ENCODE measurements around the gene RNF123.

RNF123 gene

DNA sequence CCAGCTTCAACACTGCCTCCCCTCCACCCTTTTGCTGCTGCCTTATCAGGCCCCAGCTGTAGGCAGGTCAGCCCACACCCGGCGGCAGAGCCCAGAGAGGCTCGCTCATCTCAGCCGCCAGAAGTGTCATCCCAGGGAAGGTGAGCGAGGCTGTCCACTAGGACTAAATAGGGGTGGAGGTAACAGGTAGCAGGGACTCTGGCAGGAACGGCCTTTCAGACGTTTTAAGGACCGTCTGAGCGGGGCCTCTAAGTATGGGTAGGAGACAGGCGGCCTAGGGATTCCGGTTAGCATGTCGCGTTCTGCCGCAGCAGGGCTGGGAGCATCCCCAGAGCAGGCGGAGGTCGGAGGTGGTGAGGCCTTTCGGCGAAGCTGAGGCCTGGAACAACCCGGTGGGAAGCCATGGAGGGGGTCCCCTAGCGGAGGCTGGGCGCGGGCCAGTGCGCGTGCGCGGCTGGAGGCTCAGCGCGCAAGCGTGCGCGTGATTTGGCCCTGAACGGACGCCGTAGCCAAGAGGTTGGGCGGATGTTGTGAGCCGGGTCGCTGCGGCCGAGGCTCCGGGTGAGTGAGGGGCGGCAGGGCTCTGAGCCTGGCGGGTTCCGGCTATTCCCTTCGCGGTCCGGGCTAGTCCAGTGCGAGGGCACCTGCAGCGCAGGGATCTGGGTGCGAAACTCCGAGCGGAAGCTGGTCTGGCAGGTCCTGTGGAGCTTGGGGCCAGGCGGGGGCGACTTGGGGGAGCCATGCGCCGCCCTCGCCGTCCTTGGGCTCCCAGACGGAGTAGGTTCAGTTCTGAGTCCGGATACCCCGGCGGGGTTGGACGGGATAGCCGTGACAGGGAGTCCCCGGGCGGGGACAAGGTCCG lies at the start of gene RNF123, which contains the start of gene MST1:
RNF123 (plus strand) TSS at position 512 of the 862 bp plus-strand sequence. CDS start 1,609 bp downstream, outside the sequence.
MST1 (minus strand) TSS at position 429 of the 862 bp plus-strand sequence. CDS start 783 bp downstream, outside the sequence.
- DNase-seq = no peak

DNA sequence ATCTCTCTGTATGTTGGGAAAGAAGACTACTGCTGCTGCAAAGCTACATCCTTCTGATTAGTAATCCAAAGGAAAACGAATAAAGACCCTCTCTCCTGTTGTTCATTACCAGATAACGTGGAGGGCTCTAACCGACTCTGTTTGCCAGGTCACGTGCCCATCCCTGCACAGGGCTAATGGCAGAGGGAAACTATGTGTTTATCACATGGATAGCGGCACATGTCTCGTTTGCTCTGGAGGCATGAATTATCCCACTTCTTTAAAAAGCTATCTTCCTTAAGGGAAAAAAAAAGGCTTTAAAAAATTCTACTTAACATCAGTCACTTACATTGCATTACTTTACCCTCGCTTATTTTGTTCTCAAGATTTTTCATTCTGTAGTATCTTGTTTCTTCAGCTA lies 48.1 kb upstream of the RNF123 start:
- DNase-seq = no peak

DNA sequence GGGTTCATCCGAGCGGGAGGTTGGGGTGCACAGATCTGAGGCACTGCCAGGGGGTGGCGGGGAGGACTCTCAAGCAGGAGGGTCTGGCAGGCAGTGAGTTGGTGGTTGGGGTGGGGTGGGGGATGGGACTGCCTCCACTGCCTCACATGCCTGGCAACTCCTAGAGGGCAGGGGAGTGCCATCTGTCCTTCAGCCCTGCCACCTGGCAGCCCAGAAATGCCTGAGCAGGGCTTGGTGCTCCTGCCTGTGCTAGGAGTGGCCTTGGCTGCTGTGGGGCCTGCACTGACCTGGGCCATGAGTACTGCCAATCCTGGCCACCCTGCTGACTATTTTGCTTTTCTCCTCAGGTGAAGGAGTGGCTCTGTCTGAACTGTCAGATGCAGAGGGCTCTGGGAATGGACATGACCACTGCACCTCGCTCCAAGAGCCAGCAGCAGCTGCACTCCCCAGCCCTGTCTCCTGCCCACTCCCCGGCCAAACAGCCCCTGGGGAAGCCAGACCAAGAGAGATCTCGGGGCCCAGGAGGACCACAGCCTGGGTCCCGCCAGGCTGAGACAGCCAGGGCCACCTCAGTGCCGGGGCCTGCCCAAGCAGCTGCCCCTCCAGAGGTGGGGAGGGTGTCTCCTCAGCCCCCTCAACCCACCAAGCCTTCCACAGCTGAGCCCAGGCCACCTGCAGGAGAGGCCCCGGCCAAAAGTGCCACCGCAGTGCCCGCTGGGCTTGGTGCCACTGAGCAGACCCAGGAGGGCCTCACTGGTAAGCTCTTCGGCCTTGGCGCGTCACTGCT lies 47.2 kb upstream of the RNF123 start:
- no peak for DNase-seq

DNA sequence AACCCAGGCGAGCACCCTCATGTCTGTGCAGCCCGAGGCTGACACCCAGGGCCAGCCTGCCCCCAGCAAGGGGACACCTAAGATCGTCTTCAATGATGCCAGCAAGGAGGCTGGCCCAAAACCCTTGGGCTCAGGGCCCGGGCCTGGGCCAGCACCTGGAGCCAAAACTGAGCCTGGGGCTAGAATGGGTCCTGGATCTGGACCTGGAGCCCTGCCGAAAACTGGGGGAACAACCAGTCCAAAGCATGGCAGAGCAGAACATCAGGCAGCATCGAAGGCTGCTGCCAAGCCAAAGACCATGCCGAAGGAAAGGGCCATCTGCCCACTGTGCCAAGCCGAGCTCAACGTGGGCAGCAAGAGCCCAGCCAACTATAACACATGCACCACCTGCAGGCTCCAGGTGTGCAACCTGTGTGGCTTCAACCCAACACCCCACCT lies 46.6 kb upstream of the RNF123 start:
- no peak for DNase-seq

DNA sequence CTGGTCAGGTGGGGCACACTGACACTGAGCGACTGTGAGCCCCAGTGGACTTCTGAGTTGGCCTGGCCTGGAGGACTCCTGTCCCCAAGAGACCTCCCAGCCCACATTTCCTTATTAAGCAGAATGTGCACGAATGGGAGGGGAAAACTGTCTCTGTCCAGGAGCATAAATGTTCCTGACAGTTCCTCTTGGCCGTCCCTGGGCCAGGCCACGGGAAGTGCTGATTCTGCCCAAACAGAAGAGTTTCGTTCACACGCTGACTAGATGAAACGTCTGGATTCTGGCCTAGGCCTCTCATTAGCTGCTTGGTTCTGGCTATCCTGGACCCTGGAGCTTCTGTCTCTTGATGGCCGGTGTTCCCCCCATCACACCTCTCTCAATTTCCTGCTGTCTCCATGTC lies 44.7 kb upstream of the RNF123 start:
- no peak for DNase-seq

DNA sequence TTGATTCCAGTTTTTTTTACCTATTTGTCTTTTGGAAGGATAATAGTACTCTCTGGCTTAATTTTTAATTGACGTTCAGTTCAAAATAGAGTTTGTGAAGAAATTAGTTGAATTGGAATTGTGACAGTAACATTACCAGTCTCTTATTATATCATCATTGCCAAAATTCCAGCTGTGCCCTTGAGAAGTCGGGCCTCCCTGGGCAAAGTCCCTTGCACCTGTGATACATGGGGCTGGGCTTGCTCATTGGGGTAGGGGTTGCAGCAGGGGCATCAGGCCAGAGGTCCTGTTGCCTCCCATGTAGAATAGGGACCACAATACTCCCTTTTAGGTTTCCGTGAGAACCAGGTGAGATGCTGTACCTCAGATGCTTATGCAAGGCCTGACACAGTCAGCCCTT lies 43.1 kb upstream of the RNF123 start:
- DNase-seq = no peak

DNA sequence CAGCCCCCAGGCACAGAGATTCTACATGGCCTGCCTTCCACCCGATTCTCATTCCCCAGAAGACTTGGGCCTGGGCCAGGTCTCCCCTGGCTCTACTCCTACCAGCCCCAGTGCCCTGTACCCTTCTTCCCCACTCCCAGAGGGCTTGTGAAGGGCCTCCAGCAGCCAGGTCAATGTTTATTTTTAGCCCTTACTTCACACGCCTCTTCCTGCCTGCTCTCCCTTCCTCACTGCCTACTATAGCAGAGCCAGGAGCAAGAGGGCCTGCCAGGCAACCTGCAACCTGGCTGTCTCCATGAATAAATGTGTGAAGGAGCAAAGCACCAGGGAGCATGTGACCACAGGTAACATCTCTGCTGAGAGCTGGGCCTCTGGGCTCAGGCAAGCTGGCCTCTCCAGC lies 41.6 kb upstream of the RNF123 start:
- DNase-seq = no peak

DNA sequence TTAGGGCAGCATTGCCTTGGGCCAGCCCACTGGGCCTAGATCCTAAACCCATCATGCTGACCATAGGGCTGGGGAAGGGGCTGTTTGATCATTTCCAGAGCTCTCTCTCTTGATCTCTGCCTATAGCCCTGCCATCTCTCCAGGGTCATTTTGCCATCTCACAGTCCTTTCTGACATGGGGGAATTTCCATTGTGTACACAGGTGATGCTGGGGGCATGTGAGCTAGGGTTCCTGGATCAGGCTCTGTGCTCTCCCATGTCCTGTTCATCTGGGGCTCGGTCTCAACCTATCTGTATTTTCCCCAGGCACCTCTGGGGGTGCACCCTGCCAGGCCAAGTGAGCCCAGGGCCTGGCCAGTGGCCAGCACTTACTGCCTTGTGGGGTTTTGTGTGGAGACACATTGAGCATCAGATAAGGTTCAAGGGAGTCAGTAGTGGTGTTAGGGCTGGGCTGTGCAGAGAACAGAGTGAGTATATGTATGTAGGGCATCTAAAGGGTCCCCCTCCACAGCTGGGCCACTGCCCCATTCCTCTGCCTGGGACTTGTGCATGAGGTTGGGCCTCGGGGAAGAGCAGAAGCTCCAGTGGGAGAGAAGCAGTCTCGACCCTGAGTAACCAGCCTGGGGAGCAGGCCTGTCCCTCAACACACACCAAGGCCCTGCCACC lies 40.9 kb upstream of the RNF123 start:
- DNase-seq = no peak

DNA sequence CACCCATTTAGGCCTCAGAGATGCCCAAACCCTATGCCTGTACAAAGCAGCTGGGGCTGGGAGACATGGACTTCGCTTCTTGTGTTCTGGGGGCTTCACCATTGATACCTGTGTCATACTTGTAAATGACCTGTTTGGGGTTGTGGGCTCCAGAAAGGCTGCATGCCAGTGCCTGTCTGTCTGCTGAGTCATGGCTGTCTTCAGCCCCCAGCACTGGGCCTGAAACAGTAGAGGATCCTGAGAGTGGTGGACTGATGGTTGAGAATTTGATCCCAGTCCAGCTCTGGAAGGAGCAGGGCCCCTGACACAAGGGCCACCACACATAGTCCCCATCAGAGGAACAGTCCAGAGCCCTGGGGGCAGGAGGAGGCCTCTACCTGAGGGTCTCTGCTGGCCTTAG lies 39.8 kb upstream of the RNF123 start:
- DNase-seq = no peak

DNA sequence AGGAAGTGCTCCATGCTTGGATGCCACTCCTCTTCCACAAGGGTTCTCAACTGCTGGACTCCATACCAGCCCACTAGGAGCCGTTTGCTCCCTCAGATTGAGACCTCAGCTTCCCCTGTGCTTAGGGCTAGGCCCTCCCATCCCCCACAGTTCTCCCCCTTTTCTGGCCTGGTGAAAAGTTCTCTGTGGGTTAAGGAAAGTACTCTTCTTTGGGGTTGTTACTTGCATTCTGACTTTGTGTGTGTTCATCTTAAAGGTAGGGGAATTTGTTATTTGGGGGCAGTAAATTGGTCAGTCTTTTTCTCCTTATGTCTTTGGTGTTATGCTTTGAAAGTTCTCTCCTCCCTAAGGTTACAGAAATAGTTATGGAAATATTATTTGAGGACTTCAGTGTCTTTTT lies 39.2 kb upstream of the RNF123 start:
- DNase-seq = no peak

DNA sequence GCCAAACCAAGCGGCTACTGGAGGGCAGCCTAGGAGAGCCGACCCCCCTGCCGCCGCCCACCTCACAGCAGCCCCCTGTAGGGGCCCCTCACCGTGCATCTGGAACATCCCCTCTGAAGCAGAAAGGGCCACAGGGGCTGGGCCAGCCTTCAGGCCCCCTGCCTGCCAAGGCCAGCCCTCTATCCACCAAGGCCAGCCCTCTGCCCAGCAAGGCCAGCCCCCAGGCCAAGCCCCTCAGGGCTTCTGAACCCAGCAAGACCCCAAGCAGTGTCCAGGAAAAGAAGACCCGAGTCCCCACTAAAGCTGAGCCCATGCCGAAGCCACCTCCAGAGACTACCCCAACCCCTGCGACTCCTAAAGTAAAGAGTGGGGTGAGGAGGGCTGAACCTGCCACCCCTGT lies 38.7 kb upstream of the RNF123 start:
- no peak for DNase-seq

DNA sequence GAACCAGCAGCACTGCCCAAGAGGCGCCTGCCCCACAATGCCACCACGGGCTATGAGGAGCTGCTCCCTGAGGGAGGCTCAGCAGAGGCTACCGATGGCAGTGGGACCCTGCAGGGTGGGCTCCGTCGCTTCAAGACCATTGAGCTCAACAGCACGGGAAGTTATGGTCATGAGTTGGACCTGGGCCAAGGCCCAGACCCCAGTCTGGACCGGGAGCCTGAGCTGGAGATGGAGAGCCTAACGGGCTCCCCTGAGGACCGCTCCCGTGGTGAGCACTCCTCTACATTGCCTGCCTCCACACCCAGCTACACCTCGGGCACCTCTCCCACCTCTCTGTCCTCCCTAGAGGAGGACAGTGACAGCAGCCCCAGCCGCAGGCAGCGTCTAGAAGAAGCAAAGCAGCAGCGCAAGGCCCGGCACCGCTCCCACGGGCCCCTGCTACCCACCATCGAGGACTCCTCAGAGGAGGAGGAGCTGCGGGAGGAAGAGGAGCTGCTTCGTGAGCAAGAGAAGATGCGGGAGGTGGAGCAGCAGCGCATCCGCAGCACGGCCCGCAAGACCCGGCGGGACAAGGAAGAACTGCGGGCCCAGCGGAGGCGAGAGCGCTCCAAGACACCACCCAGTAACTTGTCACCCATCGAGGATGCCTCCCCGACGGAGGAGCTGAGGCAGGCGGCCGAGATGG lies 37.0 kb upstream of the RNF123 start:
- DNase-seq = no peak

DNA sequence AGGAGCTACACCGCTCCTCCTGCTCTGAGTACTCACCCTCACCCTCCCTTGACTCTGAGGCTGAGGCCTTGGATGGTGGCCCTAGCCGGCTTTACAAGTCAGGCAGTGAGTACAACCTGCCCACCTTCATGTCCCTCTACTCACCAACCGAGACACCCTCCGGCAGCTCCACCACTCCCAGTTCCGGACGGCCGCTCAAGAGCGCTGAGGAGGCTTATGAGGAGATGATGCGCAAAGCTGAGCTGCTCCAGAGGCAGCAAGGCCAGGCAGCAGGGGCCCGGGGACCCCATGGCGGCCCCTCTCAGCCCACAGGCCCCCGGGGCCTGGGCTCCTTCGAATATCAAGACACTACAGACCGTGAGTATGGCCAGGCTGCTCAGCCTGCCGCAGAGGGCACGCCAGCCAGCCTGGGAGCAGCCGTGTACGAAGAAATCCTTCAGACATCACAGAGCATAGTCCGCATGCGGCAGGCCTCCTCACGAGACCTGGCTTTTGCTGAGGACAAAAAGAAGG lies 36.4 kb upstream of the RNF123 start:
- DNase-seq = no peak

DNA sequence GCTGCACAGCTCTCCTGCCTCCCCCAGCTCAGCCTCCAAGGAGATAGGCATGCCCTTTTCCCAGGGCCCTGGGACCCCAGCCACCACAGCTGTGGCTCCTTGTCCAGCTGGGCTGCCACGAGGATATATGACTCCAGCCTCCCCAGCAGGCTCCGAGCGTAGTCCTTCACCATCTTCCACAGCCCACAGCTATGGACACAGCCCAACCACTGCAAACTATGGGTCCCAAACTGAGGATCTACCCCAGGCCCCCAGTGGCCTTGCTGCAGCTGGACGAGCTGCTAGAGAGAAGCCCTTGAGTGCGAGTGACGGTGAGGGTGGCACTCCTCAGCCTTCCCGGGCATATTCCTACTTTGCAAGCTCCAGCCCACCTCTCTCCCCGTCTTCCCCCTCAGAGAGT lies 35.7 kb upstream of the RNF123 start:
- DNase-seq = no peak

DNA sequence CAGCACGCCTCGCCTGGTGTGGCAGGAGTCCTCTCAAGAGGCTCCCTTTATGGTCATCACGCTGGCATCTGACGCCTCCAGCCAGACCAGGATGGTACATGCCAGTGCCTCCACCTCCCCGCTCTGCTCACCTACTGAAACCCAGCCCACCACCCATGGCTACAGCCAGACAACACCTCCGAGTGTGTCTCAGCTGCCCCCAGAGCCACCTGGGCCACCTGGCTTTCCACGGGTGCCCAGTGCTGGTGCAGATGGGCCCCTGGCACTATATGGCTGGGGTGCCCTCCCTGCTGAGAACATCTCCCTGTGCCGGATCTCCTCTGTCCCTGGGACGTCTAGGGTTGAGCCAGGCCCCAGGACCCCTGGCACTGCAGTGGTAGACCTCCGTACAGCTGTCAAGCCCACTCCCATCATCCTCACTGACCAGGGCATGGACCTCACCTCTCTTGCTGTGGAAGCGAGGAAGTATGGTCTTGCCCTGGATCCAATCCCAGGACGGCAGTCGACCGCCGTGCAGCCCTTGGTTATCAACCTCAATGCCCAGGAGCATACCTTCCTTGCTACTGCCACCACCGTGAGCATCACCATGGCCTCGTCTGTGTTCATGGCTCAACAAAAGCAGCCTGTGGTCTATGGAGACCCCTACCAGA lies 35.1 kb upstream of the RNF123 start:
- no peak for DNase-seq

DNA sequence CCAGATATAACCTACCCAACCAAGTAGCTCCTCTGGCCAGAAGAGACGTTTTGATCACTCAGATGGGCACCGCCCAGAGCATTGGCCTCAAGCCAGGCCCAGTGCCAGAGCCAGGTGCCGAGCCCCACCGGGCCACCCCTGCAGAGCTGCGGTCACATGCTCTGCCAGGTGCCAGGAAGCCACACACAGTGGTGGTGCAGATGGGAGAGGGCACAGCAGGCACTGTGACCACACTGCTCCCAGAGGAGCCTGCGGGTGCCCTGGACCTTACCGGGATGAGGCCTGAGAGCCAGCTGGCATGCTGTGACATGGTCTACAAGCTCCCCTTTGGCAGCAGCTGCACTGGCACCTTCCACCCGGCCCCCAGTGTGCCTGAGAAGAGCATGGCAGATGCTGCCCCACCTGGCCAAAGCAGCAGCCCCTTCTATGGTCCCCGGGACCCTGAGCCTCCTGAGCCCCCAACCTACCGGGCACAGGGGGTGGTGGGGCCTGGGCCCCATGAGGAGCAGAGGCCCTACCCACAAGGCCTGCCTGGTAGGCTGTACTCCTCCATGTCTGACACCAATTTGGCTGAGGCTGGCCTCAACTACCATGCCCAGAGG lies 34.3 kb upstream of the RNF123 start:
- DNase-seq = no peak

DNA sequence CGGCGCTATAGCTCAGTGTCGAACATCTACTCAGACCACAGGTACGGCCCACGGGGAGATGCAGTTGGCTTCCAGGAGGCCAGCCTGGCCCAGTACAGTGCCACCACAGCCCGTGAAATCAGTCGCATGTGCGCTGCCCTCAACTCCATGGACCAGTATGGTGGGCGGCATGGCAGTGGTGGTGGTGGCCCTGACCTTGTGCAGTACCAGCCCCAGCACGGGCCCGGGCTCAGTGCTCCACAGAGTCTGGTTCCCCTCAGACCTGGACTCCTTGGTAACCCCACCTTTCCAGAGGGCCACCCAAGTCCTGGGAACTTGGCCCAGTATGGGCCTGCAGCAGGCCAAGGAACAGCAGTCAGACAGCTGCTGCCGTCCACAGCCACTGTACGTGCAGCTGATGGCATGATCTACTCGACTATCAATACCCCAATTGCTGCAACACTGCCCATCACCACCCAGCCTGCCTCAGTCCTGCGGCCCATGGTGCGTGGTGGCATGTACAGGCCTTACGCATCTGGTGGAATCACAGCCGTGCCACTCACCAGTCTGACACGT lies 33.5 kb upstream of the RNF123 start:
- no peak for DNase-seq

DNA sequence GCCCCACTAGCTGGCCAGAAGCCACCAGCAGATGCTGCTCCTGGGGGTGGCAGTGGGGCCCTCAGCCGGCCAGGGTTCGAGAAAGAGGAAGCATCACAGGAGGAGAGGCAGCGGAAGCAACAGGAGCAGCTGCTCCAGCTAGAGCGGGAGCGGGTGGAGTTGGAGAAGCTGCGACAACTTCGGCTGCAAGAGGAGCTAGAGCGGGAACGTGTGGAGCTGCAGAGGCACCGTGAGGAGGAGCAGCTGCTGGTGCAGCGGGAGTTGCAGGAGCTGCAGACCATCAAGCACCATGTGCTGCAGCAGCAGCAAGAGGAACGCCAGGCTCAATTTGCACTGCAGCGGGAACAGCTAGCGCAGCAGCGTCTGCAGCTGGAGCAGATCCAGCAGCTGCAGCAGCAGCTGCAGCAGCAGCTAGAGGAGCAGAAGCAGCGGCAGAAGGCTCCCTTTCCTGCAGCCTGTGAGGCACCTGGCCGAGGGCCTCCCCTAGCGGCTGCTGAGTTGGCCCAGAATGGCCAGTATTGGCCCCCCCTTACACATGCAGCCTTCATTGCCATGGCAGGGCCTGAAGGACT lies 32.7 kb upstream of the RNF123 start:
- DNase-seq = no peak

DNA sequence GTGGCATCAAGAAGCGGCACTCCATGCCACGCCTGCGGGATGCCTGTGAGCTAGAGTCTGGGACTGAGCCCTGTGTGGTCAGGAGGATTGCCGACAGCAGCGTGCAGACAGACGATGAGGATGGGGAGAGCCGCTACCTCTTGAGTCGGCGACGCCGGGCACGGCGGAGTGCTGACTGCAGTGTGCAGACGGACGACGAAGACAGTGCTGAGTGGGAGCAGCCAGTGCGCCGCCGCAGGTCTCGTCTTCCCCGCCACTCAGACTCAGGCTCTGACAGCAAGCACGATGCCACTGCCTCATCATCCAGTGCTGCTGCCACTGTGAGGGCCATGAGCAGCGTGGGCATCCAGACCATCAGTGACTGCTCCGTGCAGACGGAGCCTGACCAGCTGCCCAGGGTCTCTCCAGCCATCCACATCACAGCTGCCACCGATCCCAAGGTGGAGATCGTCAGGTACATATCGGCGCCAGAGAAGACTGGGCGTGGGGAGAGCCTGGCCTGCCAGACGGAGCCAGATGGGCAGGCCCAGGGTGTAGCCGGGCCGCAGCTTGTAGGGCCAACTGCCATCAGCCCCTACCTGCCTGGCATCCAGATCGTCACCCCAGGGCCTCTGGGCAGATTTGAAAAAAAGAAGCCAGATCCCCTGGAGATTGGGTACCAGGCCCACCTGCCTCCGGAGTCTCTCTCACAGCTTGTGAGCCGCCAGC lies 32.0 kb upstream of the RNF123 start:
- DNase-seq = no peak

DNA sequence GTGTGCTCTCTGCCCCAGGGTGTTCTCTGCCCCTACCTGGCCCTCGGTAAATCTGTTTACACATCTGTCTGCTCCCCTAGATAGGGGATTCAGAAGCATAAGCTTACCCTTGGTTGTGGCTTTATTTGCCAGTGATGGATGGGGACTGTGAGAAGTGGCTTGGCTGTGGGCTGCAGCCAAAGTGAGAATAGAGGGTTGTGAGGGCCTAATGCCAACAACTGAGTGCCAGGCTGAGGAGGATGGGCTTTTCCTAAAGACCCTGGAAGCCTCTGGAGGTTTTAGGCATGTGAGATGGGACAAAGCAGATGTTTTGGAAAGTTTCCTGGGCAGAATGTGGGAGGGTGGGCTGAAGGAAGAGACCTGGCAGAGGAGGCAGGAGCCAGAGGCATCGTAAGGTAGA lies 30.6 kb upstream of the RNF123 start:
- DNase-seq = no peak
